IMR-90 (cell line): ENCODE data around the gene KNL1. TPM values are rescaled to one million over a fixed set of nuclear protein-coding genes. Genes with fewer than 3 reads are reported as not detected.

ENCODE experiments used
- ATAC-seq: fragments of 200-7000 bp; cut with Tn5 transposase; 2 replicates; pipeline ENCODE4 v1.9.1; 2020; ENCODE audit warnings: low read depth, mild to moderate bottlenecking, moderate library complexity
- BruUV-seq: library from RNA; stranded (reverse); fragments of 400-500 nt; replicated peaks from 2 replicates; lab custom pipeline; 2021; lab: Mats Ljungman, UMichigan
- CTCF ChIA-PET: fragments of 300-600 bp; formaldehyde crosslinking; extraction: SDS; loops from one replicate; lab custom pipeline; 2021; ENCODE audit warnings: antibody characterized with exemption; lab: Yijun Ruan, JAX
- POLR2A ChIA-PET: fragments of 300-600 bp; sonication (Branson Sonifier 250); formaldehyde crosslinking; loops from one replicate; lab custom pipeline; 2022; ENCODE audit warnings: antibody characterized with exemption; ENCODE audit not compliant: unreplicated experiment; lab: Charles Lee
- DNase-seq: peaks from one replicate; pipeline ENCODE4 v3.0.0; 2013
- H2AFZ ChIP-seq: replicated peaks from 2 replicates; pipeline ENCODE3; 2013; ENCODE audit warnings: low read length, mild to moderate bottlenecking; ENCODE audit not compliant: poor library complexity
- H2AK5ac ChIP-seq: 2 replicates; pipeline ENCODE4 v1.6.1; 2013; ENCODE audit warnings: low read depth, low read length, inconsistent platforms
- H2AK9ac ChIP-seq: replicated peaks from 2 replicates; pipeline ENCODE3; 2013; ENCODE audit warnings: mild to moderate bottlenecking, low read depth, low read length, moderate library complexity; ENCODE audit not compliant: poor library complexity
- H2BK120ac ChIP-seq: 2 replicates; pipeline ENCODE4 v1.6.1; 2013; ENCODE audit warnings: low read depth, low read length, inconsistent platforms
- H2BK15ac ChIP-seq: 3 replicates; pipeline ENCODE4 v1.6.1; 2013; ENCODE audit warnings: low read depth, low read length, inconsistent platforms
- H2BK20ac ChIP-seq: 2 replicates; pipeline ENCODE4 v1.6.1; 2013; ENCODE audit warnings: low read depth, mild to moderate bottlenecking, inconsistent platforms, low read length, moderate library complexity
- H2BK5ac ChIP-seq: 2 replicates; pipeline ENCODE4 v1.6.1; 2013; ENCODE audit warnings: mild to moderate bottlenecking, low read depth, low read length, inconsistent platforms; ENCODE audit not compliant: poor library complexity, severe bottlenecking
- H3K14ac ChIP-seq: replicated peaks from 2 replicates; pipeline ENCODE4 v1.6.1; 2013; ENCODE audit warnings: low read depth, low read length, inconsistent platforms
- H3K18ac ChIP-seq: 2 replicates; pipeline ENCODE4 v1.6.1; 2013; ENCODE audit warnings: low read depth, low read length, control low read depth
- H3K23ac ChIP-seq: 2 replicates; pipeline ENCODE4 v1.6.1; 2013; ENCODE audit warnings: low read depth, low read length, inconsistent platforms
- H3K27ac ChIP-seq: 2 replicates; pipeline ENCODE4 v1.5.1; 2013; ENCODE audit warnings: mild to moderate bottlenecking, control low read depth, low read length; ENCODE audit not compliant: insufficient read depth
- H3K27me3 ChIP-seq: 2 replicates; pipeline ENCODE4 v1.6.1; 2013; ENCODE audit warnings: low read length; ENCODE audit not compliant: control insufficient read depth, insufficient read depth
- H3K36me3 ChIP-seq: 2 replicates; pipeline ENCODE4 v1.6.1; 2013; ENCODE audit warnings: low read length, mixed read lengths; ENCODE audit not compliant: control insufficient read depth, insufficient read depth
- H3K4ac ChIP-seq: 2 replicates; pipeline ENCODE4 v1.6.1; 2013; ENCODE audit warnings: low read depth, low read length, inconsistent platforms
- H3K4me1 ChIP-seq: 2 replicates; pipeline ENCODE4 v1.6.1; 2013; ENCODE audit warnings: low read length, mixed read lengths; ENCODE audit not compliant: control insufficient read depth, insufficient read depth
- H3K4me2 ChIP-seq: 2 replicates; pipeline ENCODE4 v1.6.1; 2013; ENCODE audit warnings: low read depth, mild to moderate bottlenecking, control low read depth, low read length, moderate library complexity
- H3K4me3 ChIP-seq: 2 replicates; pipeline ENCODE4 v1.5.1; 2013; ENCODE audit warnings: low read depth, mild to moderate bottlenecking, control low read depth, low read length, moderate library complexity; ENCODE audit not compliant: insufficient read depth
- H3K56ac ChIP-seq: 2 replicates; pipeline ENCODE4 v1.6.1; 2013; ENCODE audit warnings: low read length, inconsistent platforms; ENCODE audit not compliant: insufficient read depth; ENCODE audit errors: extremely low read depth
- H3K79me1 ChIP-seq, 2 experiments: 2 replicates each; pipeline ENCODE4 v1.6.1; 2013; ENCODE audit warnings: low read length in 2 of 2, inconsistent platforms in 1 of 2, low read depth in 1 of 2
- H3K9ac ChIP-seq: 2 replicates; pipeline ENCODE4 v1.6.1; 2013; ENCODE audit warnings: low read depth, low read length, control low read depth
- H3K9me1 ChIP-seq: 2 replicates; pipeline ENCODE4 v1.6.1; 2013; ENCODE audit warnings: low read length, inconsistent platforms; ENCODE audit not compliant: insufficient read depth
- H3K9me3 ChIP-seq: 2 replicates; pipeline ENCODE4 v1.6.1; 2013; ENCODE audit warnings: low read length; ENCODE audit not compliant: control insufficient read depth, insufficient read depth
- H4K20me1 ChIP-seq: 2 replicates; pipeline ENCODE4 v1.6.1; 2013; ENCODE audit warnings: low read length, inconsistent platforms; ENCODE audit not compliant: insufficient read depth
- H4K5ac ChIP-seq: 2 replicates; pipeline ENCODE4 v1.6.1; 2013; ENCODE audit warnings: mild to moderate bottlenecking, low read depth, low read length, control low read depth
- H4K8ac ChIP-seq, 2 experiments: 2 replicates each; pipeline ENCODE4 v1.6.1; 2013; ENCODE audit warnings: low read depth in 2 of 2, low read length in 2 of 2, control low read depth in 1 of 2, inconsistent platforms in 1 of 2
- H4K91ac ChIP-seq: 2 replicates; pipeline ENCODE4 v1.6.1; 2013; ENCODE audit warnings: low read depth, low read length, inconsistent platforms; ENCODE audit not compliant: insufficient read depth
- BHLHE40 ChIP-seq: fragments of 150-350 bp; IDR thresholded peaks from 2 replicates; pipeline ENCODE4 v1.6.1; 2016; ENCODE audit warnings: mild to moderate bottlenecking, low read depth, low read length
- CEBPB ChIP-seq: IDR thresholded peaks from 2 replicates; pipeline ENCODE4 v1.6.1; 2012; ENCODE audit warnings: low read depth, low read length, improper control_type of control experiment
- CHD1 ChIP-seq: IDR thresholded peaks from 2 replicates; pipeline ENCODE4 v1.6.1; 2012; ENCODE audit warnings: low read depth, low read length, improper control_type of control experiment
- CTCF ChIP-seq: conservative IDR thresholded peaks from 2 replicates; pipeline ENCODE4 v1.5.1; 2012; ENCODE audit warnings: mild to moderate bottlenecking, low read depth, low read length, improper control_type of control experiment
- ELK1 ChIP-seq: fragments of 150-350 bp; IDR thresholded peaks from 2 replicates; pipeline ENCODE4 v1.6.1; 2016; ENCODE audit warnings: low read depth, mild to moderate bottlenecking, low read length, moderate library complexity, borderline replicate concordance
- FOS ChIP-seq: fragments of 150-350 bp; IDR thresholded peaks from 2 replicates; pipeline ENCODE4 v1.6.1; 2016; ENCODE audit warnings: low read depth, low read length
- MAFK ChIP-seq: IDR thresholded peaks from 2 replicates; pipeline ENCODE4 v1.6.1; 2012; ENCODE audit warnings: low read depth, low read length, improper control_type of control experiment
- MAZ ChIP-seq: IDR thresholded peaks from 2 replicates; pipeline ENCODE4 v1.6.1; 2012; ENCODE audit warnings: low read depth, mild to moderate bottlenecking, low read length, improper control_type of control experiment, moderate library complexity, borderline replicate concordance
- MXI1 ChIP-seq: IDR thresholded peaks from 2 replicates; pipeline ENCODE4 v1.6.1; 2012; ENCODE audit warnings: low read depth, mild to moderate bottlenecking, low read length, moderate library complexity, borderline replicate concordance
- NFE2L2 ChIP-seq: fragments of 150-350 bp; IDR thresholded peaks from 2 replicates; pipeline ENCODE4 v1.6.1; 2016; ENCODE audit warnings: low read depth, mild to moderate bottlenecking, low read length
- POLR2A ChIP-seq: IDR thresholded peaks from 2 replicates; pipeline ENCODE4 v1.6.1; 2012; ENCODE audit warnings: mild to moderate bottlenecking, low read depth, low read length
- RAD21 ChIP-seq: IDR thresholded peaks from 2 replicates; pipeline ENCODE4 v1.6.1; 2012; ENCODE audit warnings: low read length, improper control_type of control experiment
- RCOR1 ChIP-seq: IDR thresholded peaks from 2 replicates; pipeline ENCODE4 v1.6.1; 2012; ENCODE audit warnings: mild to moderate bottlenecking, low read length, improper control_type of control experiment; ENCODE audit not compliant: insufficient replicate concordance
- RFX5 ChIP-seq: IDR thresholded peaks from 2 replicates; pipeline ENCODE4 v1.8.0; 2012; ENCODE audit warnings: low read depth, mild to moderate bottlenecking, low read length, moderate library complexity
- SMC3 ChIP-seq: fragments of 150-350 bp; IDR thresholded peaks from 2 replicates; pipeline ENCODE4 v1.6.1; 2016; ENCODE audit warnings: low read depth, mild to moderate bottlenecking, antibody characterized with exemption, low read length, moderate library complexity
- USF2 ChIP-seq: fragments of 150-350 bp; IDR thresholded peaks from 2 replicates; pipeline ENCODE4 v1.6.1; 2017; ENCODE audit warnings: mild to moderate bottlenecking, antibody characterized with exemption, low read length, low read depth
- WGBS, 2 experiments: methylation state at CpG; one replicate each; pipeline versions ENCODE4 v1.1.5 to v1.1.7; 2013; ENCODE audit warnings: missing lambda C conversion rate in 2 of 2; ENCODE audit not compliant: insufficient read length in 1 of 2; ENCODE audit errors: extremely low coverage in 2 of 2; 5-methylcytosine and 5-hydroxymethylcytosine counted together
- dilution Hi-C: fragments of 300-500 bp; cut with HindIII; formaldehyde crosslinking; loops from one replicate; pipeline ENCODE4 v1.14.3; 2018; ENCODE audit warnings: low sequenced_read_pairs; ENCODE audit not compliant: unreplicated experiment
- in situ Hi-C: fragments of 300-500 bp; cut with MboI; formaldehyde crosslinking; loops from 3 replicates; pipeline ENCODE4 v1.14.3; 2019; ENCODE audit warnings: low sequenced_read_pairs, inconsistent platforms, mixed read lengths
- intact Hi-C: fragments of 100-400 bp; cut with micrococcal nuclease; formaldehyde crosslinking; loops from 2 replicates; pipeline ENCODE4 v1.10.0; 2022
- polyA plus RNA-seq, 3 experiments: library from polyadenylated mRNA; depleted of rRNA; stranded (reverse); fragments of >200 nt; gene quantifications; 2 replicates each; pipeline ENCODE4 v1.2.3, GENCODE V29; 2012; ENCODE audit warnings: low replicate concordance in 1 of 3
- total RNA-seq: library from RNA; depleted of rRNA; stranded (reverse); fragments of >200 nt; gene quantifications from 2 replicates; pipeline ENCODE4 v1.2.3, GENCODE V29; 2012

Gene KNL1
- total and polyA plus RNA-seq, 2 of the 4 experiments (the other 2 are of a cell fraction), result 3.1 to 25.1 TPM

- H2BK20ac ChIP-seq, result no peak overlapping the region
- no TSS peak for BruUV-seq
- H3K23ac ChIP-seq, result no peak overlapping the region
- TF ChIP-seq MAZ, result no peak
- no peak for TF ChIP-seq NFE2L2
- TF ChIP-seq RFX5, result no peak
- no peak for TF ChIP-seq CEBPB
- no peak for TF ChIP-seq USF2
- no peak for TF ChIP-seq BHLHE40
- no peak for TF ChIP-seq CTCF
- TF ChIP-seq MXI1, result no peak
- no peak for TF ChIP-seq POLR2A
- TF ChIP-seq CHD1, result no peak
- TF ChIP-seq SMC3, result no peak
- TF ChIP-seq MAFK, result no peak
- no peak for TF ChIP-seq RCOR1
- no peak for TF ChIP-seq FOS
- no peak for TF ChIP-seq ELK1
- no peak for TF ChIP-seq RAD21
- H3K79me1 ChIP-seq, result peaks cover 3 to 7% of the 10 kb centered on the region in 2 experiments; a peak in 1 of 4 replicates
- no peak overlapping the region for H4K91ac ChIP-seq
- 0 out of 2 replicates have a peak, but pooled peaks cover 2% of the 10 kb centered on the region for H3K9me3 ChIP-seq
- no peak overlapping the region for H2AFZ ChIP-seq
- H3K27ac ChIP-seq, result no peak overlapping the region
- H2AK5ac ChIP-seq, result no peak overlapping the region
- CTCF ChIA-PET, result no interaction called here
- dilution Hi-C loops (no loop called here), intact Hi-C loops (no loop called here), in situ Hi-C loops (no loop called here)
- no peak overlapping the region for H2BK15ac ChIP-seq
- H3K4me1 ChIP-seq, result no peaks in the 10 kb centered on the region
- no peak overlapping the region for H3K18ac ChIP-seq
- H3K36me3 ChIP-seq, result peaks cover 3% of the 10 kb centered on the region
- no peak overlapping the region for H2BK120ac ChIP-seq
- no peak overlapping the region for H2AK9ac ChIP-seq
- no peak overlapping the region for H3K4me3 ChIP-seq
- no peak overlapping the region for H4K5ac ChIP-seq
- WGBS, 2 experiments, result no CpG with 5 or more reads among the region's 4 CpGs
- H2BK5ac ChIP-seq, result no peak overlapping the region
- no peaks in the 10 kb centered on the region for H3K9me1 ChIP-seq
- no peak overlapping the region for H4K8ac ChIP-seq
- H3K14ac ChIP-seq, result no peak overlapping the region
- DNase-seq (no peak), ATAC-seq (no peak)
- no peaks in the 10 kb centered on the region for H3K27me3 ChIP-seq
- no peak overlapping the region for H3K9ac ChIP-seq
- H3K4ac ChIP-seq, result no peak overlapping the region
- H3K4me2 ChIP-seq, result no peak overlapping the region
- no peak overlapping the region for H3K56ac ChIP-seq
- H4K20me1 ChIP-seq, result no peaks in the 10 kb centered on the region
- POLR2A ChIA-PET, result no interaction called here
Observed at GRCh38 chr15:40578892-40579291, 15.2 kb upstream of the KNL1 start.
